A673 (cell line): ENCODE results near the gene ZSCAN26. TPM values are rescaled to one million over a fixed set of nuclear protein-coding genes. Genes with fewer than 3 reads are reported as not detected.

Experiments
- BruUV-seq: library from RNA; stranded (reverse); fragments of 400-500 nt; replicated peaks from 2 replicates; lab custom pipeline; 2021; lab: Mats Ljungman, UMichigan
- CTCF ChIA-PET: fragments of 300-600 bp; sonication (Branson Sonifier 250); formaldehyde crosslinking; loops from one replicate; lab custom pipeline; 2022; ENCODE audit warnings: antibody characterized with exemption; lab: Charles Lee
- POLR2A ChIA-PET: fragments of 300-600 bp; sonication (Branson Sonifier 250); formaldehyde crosslinking; loops from one replicate; lab custom pipeline; 2022; ENCODE audit warnings: antibody characterized with exemption; ENCODE audit not compliant: low non-redundant PET; lab: Charles Lee
- DNase-seq: peaks from one replicate; pipeline ENCODE4 v3.0.0-alpha.2; 2015; ENCODE audit warnings: low spot score
- H3K27ac ChIP-seq: fragments of 200-600 bp; sonication (generic); 2 replicates; pipeline ENCODE4 v1.5.1; 2016; ENCODE audit warnings: mixed run types, low read depth, mild to moderate bottlenecking, mixed read lengths, antibody characterized with exemption, low read length; ENCODE audit not compliant: poor library complexity, severe bottlenecking
- H3K27me3 ChIP-seq: fragments of 200-600 bp; sonication (generic); replicated peaks from 2 replicates; pipeline ENCODE4 v1.6.1; 2017; ENCODE audit warnings: mixed run types, low read depth, mild to moderate bottlenecking, mixed read lengths, antibody characterized with exemption, low read length; ENCODE audit not compliant: insufficient read depth, poor library complexity
- H3K36me3 ChIP-seq: fragments of 200-600 bp; sonication (generic); 2 replicates; pipeline ENCODE4 v1.6.1; 2016; ENCODE audit warnings: mixed run types, mild to moderate bottlenecking, mixed read lengths, antibody characterized with exemption, low read length; ENCODE audit not compliant: insufficient read depth, poor library complexity, severe bottlenecking
- H3K4me1 ChIP-seq: fragments of 200-600 bp; sonication (generic); 2 replicates; pipeline ENCODE4 v1.6.1; 2017; ENCODE audit warnings: mixed run types, mild to moderate bottlenecking, mixed read lengths, antibody characterized with exemption, low read length; ENCODE audit not compliant: insufficient read depth, poor library complexity, severe bottlenecking
- H3K4me3 ChIP-seq: fragments of 200-600 bp; sonication (generic); 2 replicates; pipeline ENCODE4 v1.5.1; 2016; ENCODE audit warnings: low read depth, mixed run types, mild to moderate bottlenecking, mixed read lengths, low read length; ENCODE audit not compliant: poor library complexity, severe bottlenecking
- H3K9me3 ChIP-seq: fragments of 200-600 bp; sonication (generic); 2 replicates; pipeline ENCODE4 v1.6.1; 2016; ENCODE audit warnings: mixed run types, low read depth, mild to moderate bottlenecking, mixed read lengths, antibody characterized with exemption, low read length; ENCODE audit not compliant: poor library complexity, severe bottlenecking
- EZH2 ChIP-seq: fragments of 200-600 bp; sonication (generic); IDR thresholded peaks from 2 replicates; pipeline ENCODE4 v1.6.1; 2017; ENCODE audit warnings: borderline replicate concordance, low read depth, mild to moderate bottlenecking, mixed read lengths, antibody characterized with exemption, low read length; ENCODE audit not compliant: poor library complexity, severe bottlenecking
- intact Hi-C: fragments of 100-400 bp; cut with micrococcal nuclease; formaldehyde crosslinking; loops from one replicate; pipeline ENCODE4 v1.10.0; 2022; ENCODE audit not compliant: unreplicated experiment
- total RNA-seq: library from RNA; stranded (reverse); gene quantifications from 2 replicates; pipeline ENCODE4 v1.2.3, GENCODE V29; 2021
- TF ChIP-seq, protein P1 (sequence below): fragments of 300-800, 200-600 bp; sonication (generic); conservative IDR thresholded peaks from 2 replicates; pipeline ENCODE4 v1.5.1; 2017; ENCODE audit warnings: low read depth, mild to moderate bottlenecking, antibody characterized with exemption, low read length, moderate library complexity, mixed read lengths

The ZSCAN26 gene
- total RNA-seq, 1 experiment from 2014 or later: 19.9 TPM

DNA sequence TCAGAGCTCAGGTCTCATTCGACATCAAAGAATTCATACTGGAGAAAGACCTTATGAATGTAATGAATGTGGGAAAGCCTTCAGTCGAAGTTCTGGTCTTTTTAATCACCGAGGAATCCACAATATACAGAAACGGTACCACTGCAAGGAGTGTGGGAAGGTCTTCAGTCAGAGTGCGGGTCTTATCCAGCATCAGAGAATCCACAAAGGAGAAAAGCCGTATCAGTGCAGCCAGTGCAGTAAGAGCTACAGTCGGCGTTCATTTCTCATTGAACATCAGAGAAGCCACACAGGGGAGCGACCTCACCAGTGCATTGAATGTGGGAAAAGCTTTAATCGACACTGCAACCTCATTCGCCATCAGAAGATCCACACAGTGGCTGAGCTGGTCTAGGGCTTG lies 34.2 kb upstream of the ZSCAN26 start:
- Histone ChIP-seq H3K36me3 (peaks cover 18% of the 10 kb centered on the region), H3K27me3 (no peaks in the 10 kb centered on the region), H3K4me1 (no peaks in the 10 kb centered on the region), H3K27ac (no peak overlapping the region), H3K4me3 (no peak overlapping the region), H3K9me3 (no peaks in the 10 kb centered on the region)
- intact Hi-C loops: no loop called here
- POLR2A ChIA-PET: no interaction called here
- TF ChIP-seq, protein P1, sequence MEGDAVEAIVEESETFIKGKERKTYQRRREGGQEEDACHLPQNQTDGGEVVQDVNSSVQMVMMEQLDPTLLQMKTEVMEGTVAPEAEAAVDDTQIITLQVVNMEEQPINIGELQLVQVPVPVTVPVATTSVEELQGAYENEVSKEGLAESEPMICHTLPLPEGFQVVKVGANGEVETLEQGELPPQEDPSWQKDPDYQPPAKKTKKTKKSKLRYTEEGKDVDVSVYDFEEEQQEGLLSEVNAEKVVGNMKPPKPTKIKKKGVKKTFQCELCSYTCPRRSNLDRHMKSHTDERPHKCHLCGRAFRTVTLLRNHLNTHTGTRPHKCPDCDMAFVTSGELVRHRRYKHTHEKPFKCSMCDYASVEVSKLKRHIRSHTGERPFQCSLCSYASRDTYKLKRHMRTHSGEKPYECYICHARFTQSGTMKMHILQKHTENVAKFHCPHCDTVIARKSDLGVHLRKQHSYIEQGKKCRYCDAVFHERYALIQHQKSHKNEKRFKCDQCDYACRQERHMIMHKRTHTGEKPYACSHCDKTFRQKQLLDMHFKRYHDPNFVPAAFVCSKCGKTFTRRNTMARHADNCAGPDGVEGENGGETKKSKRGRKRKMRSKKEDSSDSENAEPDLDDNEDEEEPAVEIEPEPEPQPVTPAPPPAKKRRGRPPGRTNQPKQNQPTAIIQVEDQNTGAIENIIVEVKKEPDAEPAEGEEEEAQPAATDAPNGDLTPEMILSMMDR: no peak
- no peak for TF ChIP-seq EZH2
- BruUV-seq: no TSS peak
- CTCF ChIA-PET: no interaction called here
- no peak for DNase-seq

DNA sequence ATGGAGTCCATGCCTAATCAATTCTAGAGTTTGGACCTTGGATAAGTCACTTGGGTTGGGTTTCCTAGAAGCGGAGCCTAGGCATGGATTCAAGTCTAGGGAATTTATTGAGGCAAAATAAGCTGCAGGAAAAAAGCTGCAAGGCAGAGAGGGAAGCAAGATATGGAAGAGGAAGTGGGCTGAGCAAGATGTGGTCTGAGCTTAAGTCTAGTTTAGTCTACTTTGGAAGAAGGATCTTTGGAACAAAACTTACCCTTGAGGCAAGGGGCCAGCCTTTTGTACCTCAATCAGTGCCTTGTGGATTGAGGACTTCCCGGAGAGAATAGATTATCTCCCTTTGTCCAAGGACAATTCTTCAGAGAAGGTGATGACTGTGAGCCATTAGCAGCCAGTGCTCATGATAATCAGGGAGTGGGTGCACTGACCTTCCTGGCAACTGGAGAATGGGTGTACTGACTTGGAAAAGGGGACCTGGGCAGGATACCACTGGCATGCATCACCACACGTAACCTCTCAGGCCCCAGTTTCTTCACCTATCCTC lies 31.0 kb upstream of the ZSCAN26 start:
- no peak for TF ChIP-seq EZH2
- TF ChIP-seq, protein P1: no peak
- Histone ChIP-seq H3K27me3 (no peaks in the 10 kb centered on the region), H3K27ac (no peak overlapping the region), H3K4me3 (no peak overlapping the region), H3K36me3 (no peaks in the 10 kb centered on the region), H3K9me3 (no peaks in the 10 kb centered on the region), H3K4me1 (no peaks in the 10 kb centered on the region)
- intact Hi-C loops: no loop called here
- no peak for DNase-seq
- ChIA-PET CTCF (no interaction called here), POLR2A (no interaction called here)
- BruUV-seq: no TSS peak

DNA sequence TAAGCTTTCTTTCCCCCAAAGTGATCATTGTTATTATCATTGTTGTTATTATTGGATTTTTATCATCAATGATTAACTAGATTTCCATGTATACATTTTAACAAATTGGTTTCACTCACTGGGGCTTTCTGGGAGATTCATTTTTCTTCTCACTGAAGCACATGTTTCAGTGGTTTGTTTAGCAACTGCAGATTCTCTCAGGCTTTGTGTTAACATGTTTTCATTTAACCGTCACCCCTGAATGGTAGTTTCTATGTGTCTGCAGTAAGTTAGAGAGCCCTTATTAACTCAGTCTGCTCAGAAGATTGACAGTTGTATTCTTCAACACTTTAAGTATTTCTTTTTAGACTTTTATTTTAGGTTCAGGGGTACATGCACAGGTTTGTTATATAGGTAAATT lies 27.3 kb upstream of the ZSCAN26 start:
- ChIA-PET CTCF (no interaction called here), POLR2A (no interaction called here)
- no TSS peak for BruUV-seq

More for the DNA sequence above, 27.3 kb upstream of the ZSCAN26 start:
- H3K27ac ChIP-seq: no peak overlapping the region
- H3K4me3 ChIP-seq: no peak overlapping the region
- H3K9me3 ChIP-seq: no peaks in the 10 kb centered on the region
- DNase-seq: no peak
- no peaks in the 10 kb centered on the region for H3K4me1 ChIP-seq
- no peaks in the 10 kb centered on the region for H3K27me3 ChIP-seq
- intact Hi-C loops: no loop called here
- peaks cover under 1% of the 10 kb centered on the region for H3K36me3 ChIP-seq
- TF ChIP-seq EZH2: no peak
- TF ChIP-seq, protein P1: no peak
